Prostate gland (tissue), 2 donors: ENCODE data around the gene IER3. TPM values are rescaled to one million over a fixed set of nuclear protein-coding genes. Genes with fewer than 3 reads are reported as not detected.

Experiments used
- DNase-seq: peaks from one replicate; pipeline ENCODE4 v3.0.0-alpha.2; 2019; ENCODE audit warnings: low spot score
- H3K27ac ChIP-seq, 2 donors: fragments of 200-600 bp; sonication (generic); 2 replicates each; pipeline ENCODE4 v1.5.1; 2017 to 2019
- H3K27me3 ChIP-seq: fragments of 200-600 bp; sonication (generic); replicated peaks from 2 replicates; pipeline ENCODE4 v1.5.1; 2019; ENCODE audit not compliant: insufficient read depth
- H3K36me3 ChIP-seq, 2 donors: fragments of 200-600 bp; sonication (generic); 1 replicate in 1 of 2; 2 replicates in 1 of 2; pipeline versions ENCODE4 v1.5.1 to v1.8.1; 2017 to 2019
- H3K4me1 ChIP-seq: fragments of 200-600 bp; sonication (generic); replicated peaks from 2 replicates; pipeline ENCODE4 v1.5.1; 2019
- H3K4me3 ChIP-seq, 2 donors: fragments of 200-600 bp; sonication (generic); 2 replicates each; pipeline ENCODE4 v1.5.1; 2017 to 2019
- H3K9me3 ChIP-seq: fragments of 200-600 bp; sonication (generic); 2 replicates; pipeline ENCODE4 v1.5.1; 2017
- CTCF ChIP-seq, 4 experiments: fragments of 200-600 bp in 2 of 4; fragments of 450-650 bp in 2 of 4; sonication (generic) in 2 of 4; IDR thresholded peaks; 1 replicate in 3 of 4; 2 replicates in 1 of 4; pipeline ENCODE4 v1.5.1; 2016 to 2019; ENCODE audit warnings: antibody characterized with exemption in 4 of 4, mild to moderate bottlenecking in 2 of 4, moderate library complexity in 2 of 4
- POLR2A ChIP-seq: fragments of 450-650 bp; IDR thresholded peaks from one replicate; pipeline ENCODE4 v1.6.1; 2016; ENCODE audit warnings: antibody characterized with exemption, mild to moderate bottlenecking
- POLR2AphosphoS5 ChIP-seq: sonication (generic); formaldehyde crosslinking; IDR thresholded peaks from one replicate; pipeline ENCODE4 v1.6.1; 2017; ENCODE audit warnings: antibody characterized with exemption
- WGBS: methylation state at CpG from one replicate; pipeline ENCODE4 v1.1.5; 2018; 5-methylcytosine and 5-hydroxymethylcytosine counted together
- intact Hi-C: fragments of 100-400 bp; cut with DNase I; formaldehyde crosslinking; loops from one replicate; pipeline ENCODE4 v1.14.2; 2022
- total RNA-seq, 2 donors: library from RNA; depleted of rRNA; stranded (reverse); fragments of >200 nt; gene quantifications; one replicate each; pipeline ENCODE4 v1.1.0, GENCODE V29; 2016

Gene IER3
- total RNA-seq, 2 donors from 2014 or later, result 13.9 to 26.4 TPM

DNA sequence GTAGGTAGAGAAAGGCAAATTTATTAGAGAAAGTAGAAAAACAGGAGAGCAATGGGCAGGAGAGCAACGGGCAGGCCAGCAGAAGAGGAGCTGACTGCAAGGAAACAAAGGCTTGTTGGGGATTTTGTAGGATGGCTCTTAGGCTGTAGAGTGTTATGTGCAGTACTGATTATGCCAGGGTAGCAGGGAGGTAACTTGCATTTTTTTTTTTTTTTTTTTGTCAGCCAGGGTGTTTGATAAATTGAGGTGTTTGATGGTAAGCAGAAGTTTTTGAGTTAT is 36.2 kb upstream of the IER3 start:
- no peaks in the 10 kb centered on the region for H3K9me3 ChIP-seq
- intact Hi-C loops, result loop anchor here (5.0 kb wide), 2 partner anchors 38 to 47 kb away; partner anchors contain the start of genes FLOT1 and IER3
- no peaks in the 10 kb centered on the region for H3K36me3 ChIP-seq
- no peak overlapping the region for H3K4me3 ChIP-seq
- peak overlapping the region in 1 of 2 donors; percentile 79 for H3K27ac ChIP-seq
- H3K27me3 ChIP-seq, result no peaks in the 10 kb centered on the region
- H3K4me1 ChIP-seq, result peaks cover 21% of the 10 kb centered on the region
- DNase-seq, result no peak
- 97% methylated on average over 1 of the region's 1 CpG for WGBS
- TF ChIP-seq CTCF (IDR thresholded peaks at IDR 0.05) (no peak), POLR2A (no peak), POLR2AphosphoS5 (no peak)

DNA sequence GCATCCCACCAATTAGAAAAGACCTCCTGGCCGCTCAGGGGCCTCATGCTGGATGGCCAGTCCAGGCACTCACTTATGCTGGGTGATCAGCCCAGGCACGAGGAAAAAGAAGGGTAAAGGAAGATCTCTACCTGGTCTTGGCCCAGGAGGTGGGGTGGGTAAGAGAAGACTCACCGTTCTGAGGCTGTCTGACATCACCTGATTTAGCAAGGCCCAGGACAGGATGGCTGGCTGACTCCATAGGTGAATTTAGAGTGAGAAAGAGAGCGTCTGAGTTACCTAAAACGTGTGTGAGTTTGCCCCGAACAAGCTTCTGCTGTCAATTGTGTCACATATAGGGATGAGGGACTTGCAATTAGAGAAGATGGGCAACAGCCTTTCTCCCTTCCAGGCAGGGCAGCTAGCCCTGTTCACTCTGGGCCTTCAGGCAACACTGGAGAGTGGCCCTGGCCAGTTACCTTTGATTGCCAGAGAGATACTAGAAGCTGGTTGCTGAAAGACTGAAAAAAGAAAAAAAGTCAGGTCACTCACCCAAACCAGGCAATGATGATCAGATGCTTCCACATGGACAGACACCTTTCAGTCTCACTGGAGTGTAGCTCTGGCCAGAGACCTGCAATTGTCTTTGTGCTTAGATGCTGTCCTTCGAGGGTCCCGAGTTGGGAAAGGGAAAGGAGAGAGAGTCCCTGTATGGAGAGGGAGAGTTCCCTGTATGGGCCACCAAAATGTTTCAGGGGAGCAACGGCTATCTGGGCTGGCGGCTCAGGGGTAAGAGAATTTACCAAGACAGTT is 35.7 kb upstream of the IER3 start:
- intact Hi-C loops, result loop anchor here (5.0 kb wide), 2 partner anchors 38 to 47 kb away; partner anchors contain the start of genes FLOT1 and IER3
- 81% methylated on average over 10 of the region's 10 CpGs for WGBS
- Histone ChIP-seq H3K9me3 (no peaks in the 10 kb centered on the region), H3K27ac (peak overlapping the region; percentile 51 to 61), H3K36me3 (no peaks in the 10 kb centered on the region), H3K4me3 (no peak overlapping the region), H3K27me3 (no peaks in the 10 kb centered on the region), H3K4me1 (peaks cover 21% of the 10 kb centered on the region)
- TF ChIP-seq CTCF (IDR thresholded peaks at IDR 0.05) (no peak), POLR2A (no peak), POLR2AphosphoS5 (no peak)
- DNase-seq, result no peak

DNA sequence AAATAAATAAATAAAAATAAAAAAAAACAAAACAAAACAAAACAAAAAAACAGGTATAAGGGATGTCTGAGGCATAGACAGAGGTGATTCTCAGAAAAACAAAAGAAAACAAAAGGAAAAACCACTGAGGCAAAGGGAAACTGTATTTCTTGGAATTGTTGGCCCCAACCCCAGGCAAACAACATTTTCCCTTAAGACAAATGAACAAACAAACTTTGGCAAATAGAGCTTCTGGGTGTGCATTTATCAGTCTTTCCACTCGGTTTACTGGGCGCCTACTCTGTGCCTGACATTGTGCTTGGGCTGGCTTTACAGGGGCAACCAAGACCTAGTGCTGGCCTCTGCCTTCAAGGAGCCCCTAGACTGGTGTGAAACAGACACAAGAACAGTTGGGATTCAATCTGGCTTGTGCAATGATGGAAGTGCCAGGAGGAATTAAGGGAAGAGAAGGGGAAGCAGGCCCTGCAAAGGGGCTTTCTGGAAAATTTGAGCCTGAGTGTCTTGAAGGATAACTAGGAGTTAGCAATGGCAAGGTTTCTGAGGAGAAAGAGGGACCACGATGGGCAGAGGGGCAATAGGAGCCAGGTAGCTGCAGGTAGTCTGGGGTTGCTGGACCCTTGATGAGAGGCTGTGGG is 33.8 kb upstream of the IER3 start:
- no peaks in the 10 kb centered on the region for H3K27me3 ChIP-seq
- H3K27ac ChIP-seq, result peak overlapping the region; percentile 51 to 61
- H3K36me3 ChIP-seq, result no peaks in the 10 kb centered on the region
- DNase-seq, result peak; percentile 32
- WGBS, result 68% methylated on average over 3 of the region's 3 CpGs
- intact Hi-C loops, result no loop called here
- peaks cover 21% of the 10 kb centered on the region for H3K4me1 ChIP-seq
- H3K4me3 ChIP-seq, result no peak overlapping the region
- H3K9me3 ChIP-seq, result no peaks in the 10 kb centered on the region
- TF ChIP-seq POLR2A, result no peak
- TF ChIP-seq POLR2AphosphoS5, result peak; percentile 43

GRCh38 chr6:30777155-30777485 is 32.8 kb upstream of the IER3 start:
- no peaks in the 10 kb centered on the region for H3K27me3 ChIP-seq
- H3K9me3 ChIP-seq, result no peaks in the 10 kb centered on the region
- no peak overlapping the region for H3K4me3 ChIP-seq
- 94% methylated on average over 3 of the region's 3 CpGs for WGBS
- DNase-seq, result no peak
- no peak for TF ChIP-seq CTCF (IDR thresholded peaks at IDR 0.05)
- no peak for TF ChIP-seq POLR2AphosphoS5
- TF ChIP-seq POLR2A, result no peak
- H3K36me3 ChIP-seq, result no peaks in the 10 kb centered on the region
- H3K4me1 ChIP-seq, result peaks cover 12% of the 10 kb centered on the region
- intact Hi-C loops, result no loop called here
- H3K27ac ChIP-seq, result no peak overlapping the region

DNA sequence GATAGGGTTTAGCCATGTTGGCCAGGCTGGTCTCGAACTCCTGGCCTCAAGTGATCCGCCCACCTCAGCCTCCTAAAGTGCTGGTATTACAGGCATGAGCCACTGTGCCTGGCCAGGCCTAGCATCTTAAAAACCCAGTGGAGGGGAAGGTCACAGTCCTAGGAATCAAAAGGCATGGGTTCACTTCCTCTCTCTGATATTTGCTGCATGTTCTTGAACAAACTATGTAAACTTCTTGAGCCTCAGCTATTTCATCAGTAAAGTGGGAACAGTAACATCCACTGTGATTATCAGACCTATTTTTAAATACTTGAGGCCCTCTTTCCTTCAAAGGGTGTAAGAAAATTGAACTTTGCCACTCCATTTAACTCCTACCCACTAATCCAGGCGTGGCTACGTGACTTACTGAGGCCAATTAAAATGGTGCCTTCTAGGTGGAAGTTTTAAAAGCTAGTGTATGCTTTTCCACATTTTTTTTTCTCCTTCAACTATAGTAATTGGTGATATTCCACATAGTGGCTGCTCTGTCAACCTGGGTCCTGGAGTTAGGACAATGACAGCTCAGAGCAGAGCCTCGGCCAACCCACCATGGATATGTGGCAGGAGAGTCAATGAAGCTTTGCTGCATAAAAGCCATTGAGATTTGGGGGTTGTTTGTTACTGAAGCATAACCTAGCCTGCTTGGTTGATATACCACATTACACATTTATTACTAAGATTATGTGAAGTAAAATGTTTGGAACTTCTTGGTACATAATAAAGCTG is 32.2 kb upstream of the IER3 start:
- 99% methylated on average over 5 of the region's 5 CpGs for WGBS
- no peak overlapping the region for H3K4me3 ChIP-seq
- H3K27ac ChIP-seq, result no peak overlapping the region
- intact Hi-C loops, result no loop called here
- DNase-seq, result no peak
- H3K9me3 ChIP-seq, result no peaks in the 10 kb centered on the region
- peaks cover 8% of the 10 kb centered on the region for H3K4me1 ChIP-seq
- no peak for TF ChIP-seq POLR2AphosphoS5
- H3K27me3 ChIP-seq, result no peaks in the 10 kb centered on the region
- H3K36me3 ChIP-seq, result no peaks in the 10 kb centered on the region
